Panc1 (cell line): ENCODE data around the gene IFT27.

Experiments
- POLR2AphosphoS5 ChIP-seq: IDR thresholded peaks from 2 replicates; pipeline ENCODE4 v1.6.1; 2012; ENCODE audit warnings: mild to moderate bottlenecking, low read depth, low read length, moderate library complexity
- SIN3A ChIP-seq: IDR thresholded peaks from 2 replicates; pipeline ENCODE4 v1.6.1; 2012; ENCODE audit warnings: low read depth, mild to moderate bottlenecking, low read length, moderate library complexity, borderline replicate concordance; ENCODE audit not compliant: insufficient read depth
- TF ChIP-seq, protein P1 (sequence below): fragments of 450-650 bp; IDR thresholded peaks from 2 replicates; pipeline ENCODE4 v1.5.1; 2017; ENCODE audit warnings: mild to moderate bottlenecking
- TF ChIP-seq, protein P2 (sequence below), 2 experiments: IDR thresholded peaks; 2 replicates each; pipeline ENCODE4 v1.6.1; 2011 to 2012; ENCODE audit warnings: low read depth in 2 of 2, control low read depth in 1 of 2, low read length in 1 of 2, mild to moderate bottlenecking in 1 of 2, moderate library complexity in 1 of 2; ENCODE audit not compliant: insufficient read depth in 1 of 2

DNA sequence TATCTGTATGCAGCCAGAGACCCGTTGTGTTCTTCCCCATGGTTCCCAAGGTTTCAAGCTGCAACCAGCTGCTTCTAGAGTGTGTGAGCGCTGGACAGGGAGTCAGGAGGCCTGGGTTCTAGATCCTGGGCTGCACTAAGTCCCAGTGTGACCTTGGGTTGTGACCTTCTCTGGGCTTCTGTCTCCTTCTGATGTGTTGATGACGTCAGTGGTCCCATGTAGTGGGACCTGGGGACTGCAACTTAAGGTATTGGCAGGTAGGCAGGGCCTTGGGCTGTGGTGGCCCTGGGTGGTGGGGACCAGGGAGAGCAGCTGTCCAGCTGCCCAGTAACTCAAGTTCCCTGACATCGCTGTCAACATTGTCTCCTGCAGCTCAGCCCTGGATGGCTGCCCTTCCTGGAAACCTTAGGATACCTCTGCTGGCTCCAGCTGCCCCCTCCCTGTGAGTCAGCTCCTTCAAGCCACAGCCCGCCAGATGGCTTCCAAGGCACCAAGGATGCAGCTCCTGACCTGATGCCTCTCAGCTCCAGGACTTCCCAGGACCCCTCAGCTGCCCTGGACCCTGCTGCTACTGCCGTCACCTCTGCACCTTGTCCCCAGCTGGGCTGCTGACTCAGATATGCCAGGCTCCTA, 42.2 kb upstream of the IFT27 start:
- TF ChIP-seq, protein P1, sequence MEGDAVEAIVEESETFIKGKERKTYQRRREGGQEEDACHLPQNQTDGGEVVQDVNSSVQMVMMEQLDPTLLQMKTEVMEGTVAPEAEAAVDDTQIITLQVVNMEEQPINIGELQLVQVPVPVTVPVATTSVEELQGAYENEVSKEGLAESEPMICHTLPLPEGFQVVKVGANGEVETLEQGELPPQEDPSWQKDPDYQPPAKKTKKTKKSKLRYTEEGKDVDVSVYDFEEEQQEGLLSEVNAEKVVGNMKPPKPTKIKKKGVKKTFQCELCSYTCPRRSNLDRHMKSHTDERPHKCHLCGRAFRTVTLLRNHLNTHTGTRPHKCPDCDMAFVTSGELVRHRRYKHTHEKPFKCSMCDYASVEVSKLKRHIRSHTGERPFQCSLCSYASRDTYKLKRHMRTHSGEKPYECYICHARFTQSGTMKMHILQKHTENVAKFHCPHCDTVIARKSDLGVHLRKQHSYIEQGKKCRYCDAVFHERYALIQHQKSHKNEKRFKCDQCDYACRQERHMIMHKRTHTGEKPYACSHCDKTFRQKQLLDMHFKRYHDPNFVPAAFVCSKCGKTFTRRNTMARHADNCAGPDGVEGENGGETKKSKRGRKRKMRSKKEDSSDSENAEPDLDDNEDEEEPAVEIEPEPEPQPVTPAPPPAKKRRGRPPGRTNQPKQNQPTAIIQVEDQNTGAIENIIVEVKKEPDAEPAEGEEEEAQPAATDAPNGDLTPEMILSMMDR, result no peak
- TF ChIP-seq POLR2AphosphoS5 (no peak), SIN3A (no peak)
- TF ChIP-seq, protein P2, sequence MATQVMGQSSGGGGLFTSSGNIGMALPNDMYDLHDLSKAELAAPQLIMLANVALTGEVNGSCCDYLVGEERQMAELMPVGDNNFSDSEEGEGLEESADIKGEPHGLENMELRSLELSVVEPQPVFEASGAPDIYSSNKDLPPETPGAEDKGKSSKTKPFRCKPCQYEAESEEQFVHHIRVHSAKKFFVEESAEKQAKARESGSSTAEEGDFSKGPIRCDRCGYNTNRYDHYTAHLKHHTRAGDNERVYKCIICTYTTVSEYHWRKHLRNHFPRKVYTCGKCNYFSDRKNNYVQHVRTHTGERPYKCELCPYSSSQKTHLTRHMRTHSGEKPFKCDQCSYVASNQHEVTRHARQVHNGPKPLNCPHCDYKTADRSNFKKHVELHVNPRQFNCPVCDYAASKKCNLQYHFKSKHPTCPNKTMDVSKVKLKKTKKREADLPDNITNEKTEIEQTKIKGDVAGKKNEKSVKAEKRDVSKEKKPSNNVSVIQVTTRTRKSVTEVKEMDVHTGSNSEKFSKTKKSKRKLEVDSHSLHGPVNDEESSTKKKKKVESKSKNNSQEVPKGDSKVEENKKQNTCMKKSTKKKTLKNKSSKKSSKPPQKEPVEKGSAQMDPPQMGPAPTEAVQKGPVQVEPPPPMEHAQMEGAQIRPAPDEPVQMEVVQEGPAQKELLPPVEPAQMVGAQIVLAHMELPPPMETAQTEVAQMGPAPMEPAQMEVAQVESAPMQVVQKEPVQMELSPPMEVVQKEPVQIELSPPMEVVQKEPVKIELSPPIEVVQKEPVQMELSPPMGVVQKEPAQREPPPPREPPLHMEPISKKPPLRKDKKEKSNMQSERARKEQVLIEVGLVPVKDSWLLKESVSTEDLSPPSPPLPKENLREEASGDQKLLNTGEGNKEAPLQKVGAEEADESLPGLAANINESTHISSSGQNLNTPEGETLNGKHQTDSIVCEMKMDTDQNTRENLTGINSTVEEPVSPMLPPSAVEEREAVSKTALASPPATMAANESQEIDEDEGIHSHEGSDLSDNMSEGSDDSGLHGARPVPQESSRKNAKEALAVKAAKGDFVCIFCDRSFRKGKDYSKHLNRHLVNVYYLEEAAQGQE (IDR thresholded peaks at IDR 0.05; ENCODE audit: insufficient read depth in 1 of 2, low read depth in 2 of 2, low read length in 1 of 2), result no peak
